Ascending aorta (tissue), 2 donors: Measurements from ENCODE around the gene RASSF3. TPM values are rescaled to one million over a fixed set of nuclear protein-coding genes. Genes with fewer than 3 reads are reported as not detected.

Experiments used
- DNase-seq, 2 donors: peaks; one replicate each; pipeline ENCODE4 v3.0.0-alpha.2; 2019; ENCODE audit warnings: low spot score in 2 of 2
- H3K27ac ChIP-seq, 2 donors: fragments of 200-600 bp; sonication (generic); one replicate each; pipeline ENCODE4 v1.5.1; 2016 to 2017; ENCODE audit warnings: mild to moderate bottlenecking in 1 of 2
- H3K27me3 ChIP-seq: fragments of 200-600 bp; sonication (generic); one replicate; pipeline ENCODE4 v1.5.1; 2017
- H3K36me3 ChIP-seq, 2 donors: fragments of 200-600 bp; sonication (generic); one replicate each; pipeline ENCODE4 v1.5.1; 2016
- H3K4me1 ChIP-seq, 2 donors: fragments of 200-600 bp; sonication (generic); one replicate each; pipeline ENCODE4 v1.5.1; 2016 to 2017; ENCODE audit warnings: mild to moderate bottlenecking in 1 of 2
- H3K4me3 ChIP-seq, 2 donors: fragments of 200-600 bp; sonication (generic); one replicate each; pipeline ENCODE4 v1.5.1; 2016 to 2017; ENCODE audit warnings: mild to moderate bottlenecking in 1 of 2
- H3K9me3 ChIP-seq, 2 donors: fragments of 200-600 bp; sonication (generic); one replicate each; pipeline ENCODE4 v1.5.1; 2016
- CTCF ChIP-seq, 3 experiments: fragments of 200-600 bp in 2 of 3; fragments of 450-650 bp in 1 of 3; sonication (generic) in 2 of 3; IDR thresholded peaks; one replicate each; pipeline ENCODE4 v1.5.1; 2016 to 2019; ENCODE audit warnings: antibody characterized with exemption in 3 of 3, mild to moderate bottlenecking in 1 of 3, moderate library complexity in 1 of 3
- intact Hi-C: fragments of 100-400 bp; cut with DNase I; formaldehyde crosslinking; loops from one replicate; pipeline ENCODE4 v1.15.1; 2023
- total RNA-seq: library from RNA; depleted of rRNA; stranded (reverse); fragments of >200 nt; gene quantifications from one replicate; pipeline ENCODE4 v1.1.0, GENCODE V29; 2016

The RASSF3 gene
- total RNA-seq, 1 donor from 2014 or later: 79.6 TPM

- no peak overlapping the region for H3K4me3 ChIP-seq
- no peaks in the 10 kb centered on the region for H3K27me3 ChIP-seq
- no peaks in the 10 kb centered on the region for H3K9me3 ChIP-seq
- no peaks in the 10 kb centered on the region for H3K4me1 ChIP-seq
- intact Hi-C loops: no loop called here
- H3K36me3 ChIP-seq: no peaks in the 10 kb centered on the region
- DNase-seq: no peak
- no peak for TF ChIP-seq CTCF (IDR thresholded peaks at IDR 0.05)
- H3K27ac ChIP-seq: no peak overlapping the region
Measured at GRCh38 chr12:64568298-64568697, 42.0 kb upstream of the RASSF3 start.

- H3K4me1 ChIP-seq: no peaks in the 10 kb centered on the region
- H3K9me3 ChIP-seq: peaks cover 5 to 8% of the 10 kb centered on the region in 2 donors
- no peak overlapping the region for H3K27ac ChIP-seq
- H3K36me3 ChIP-seq: no peaks in the 10 kb centered on the region
- no peak for TF ChIP-seq CTCF (IDR thresholded peaks at IDR 0.05)
- intact Hi-C loops: no loop called here
- DNase-seq: no peak
- H3K4me3 ChIP-seq: no peak overlapping the region
- no peaks in the 10 kb centered on the region for H3K27me3 ChIP-seq
Measured at GRCh38 chr12:64569923-64570691, 40.2 kb upstream of the RASSF3 start.

GRCh38 chr12:64571411-64571810, 38.9 kb upstream of the RASSF3 start:
- no peak overlapping the region for H3K4me3 ChIP-seq
- H3K36me3 ChIP-seq: no peaks in the 10 kb centered on the region
- peaks cover 9 to 11% of the 10 kb centered on the region in 2 donors for H3K9me3 ChIP-seq
- intact Hi-C loops: no loop called here
- no peak overlapping the region for H3K27ac ChIP-seq
- DNase-seq: no peak
- H3K4me1 ChIP-seq: no peaks in the 10 kb centered on the region
- no peaks in the 10 kb centered on the region for H3K27me3 ChIP-seq
- no peak for TF ChIP-seq CTCF (IDR thresholded peaks at IDR 0.05)

GRCh38 chr12:64572241-64572640, 38.1 kb upstream of the RASSF3 start:
- H3K27ac ChIP-seq: no peak overlapping the region
- intact Hi-C loops: no loop called here
- TF ChIP-seq CTCF (IDR thresholded peaks at IDR 0.05): no peak

GRCh38 chr12:64574837-64575236, 35.5 kb upstream of the RASSF3 start:
- no peak overlapping the region for H3K27ac ChIP-seq
- no peaks in the 10 kb centered on the region for H3K36me3 ChIP-seq
- no peak for TF ChIP-seq CTCF (IDR thresholded peaks at IDR 0.05)
- H3K4me3 ChIP-seq: no peak overlapping the region
- no peak for DNase-seq
- peaks cover 9 to 11% of the 10 kb centered on the region in 2 donors for H3K9me3 ChIP-seq
- no peaks in the 10 kb centered on the region for H3K27me3 ChIP-seq
- intact Hi-C loops: no loop called here
- no peaks in the 10 kb centered on the region for H3K4me1 ChIP-seq

More at GRCh38 chr12:64572241-64572640, 38.1 kb upstream of the RASSF3 start:
- no peaks in the 10 kb centered on the region for H3K27me3 ChIP-seq
- peaks cover 9 to 11% of the 10 kb centered on the region in 2 donors for H3K9me3 ChIP-seq
- no peaks in the 10 kb centered on the region for H3K4me1 ChIP-seq
- H3K4me3 ChIP-seq: no peak overlapping the region
- no peak for DNase-seq
- no peaks in the 10 kb centered on the region for H3K36me3 ChIP-seq
